SU-DHL-6 (cell line): Measurements from ENCODE around the gene RRBP1.

Experiments used
- EZH2phosphoT487 ChIP-seq: fragments of 200-600 bp; sonication (generic), shearing (Covaris generic); conservative IDR thresholded peaks from 2 replicates; pipeline ENCODE4 v1.6.1; 2018; ENCODE audit warnings: mild to moderate bottlenecking, antibody characterized with exemption, low read length, moderate library complexity, mixed read lengths
- TF ChIP-seq, protein P1 (sequence below): fragments of 200-600 bp; sonication (generic); IDR thresholded peaks from one replicate; pipeline ENCODE4 v1.5.1; 2017; ENCODE audit warnings: antibody characterized with exemption, mild to moderate bottlenecking, low read length, moderate library complexity; ENCODE audit not compliant: insufficient read depth, poor library complexity, severe bottlenecking

DNA sequence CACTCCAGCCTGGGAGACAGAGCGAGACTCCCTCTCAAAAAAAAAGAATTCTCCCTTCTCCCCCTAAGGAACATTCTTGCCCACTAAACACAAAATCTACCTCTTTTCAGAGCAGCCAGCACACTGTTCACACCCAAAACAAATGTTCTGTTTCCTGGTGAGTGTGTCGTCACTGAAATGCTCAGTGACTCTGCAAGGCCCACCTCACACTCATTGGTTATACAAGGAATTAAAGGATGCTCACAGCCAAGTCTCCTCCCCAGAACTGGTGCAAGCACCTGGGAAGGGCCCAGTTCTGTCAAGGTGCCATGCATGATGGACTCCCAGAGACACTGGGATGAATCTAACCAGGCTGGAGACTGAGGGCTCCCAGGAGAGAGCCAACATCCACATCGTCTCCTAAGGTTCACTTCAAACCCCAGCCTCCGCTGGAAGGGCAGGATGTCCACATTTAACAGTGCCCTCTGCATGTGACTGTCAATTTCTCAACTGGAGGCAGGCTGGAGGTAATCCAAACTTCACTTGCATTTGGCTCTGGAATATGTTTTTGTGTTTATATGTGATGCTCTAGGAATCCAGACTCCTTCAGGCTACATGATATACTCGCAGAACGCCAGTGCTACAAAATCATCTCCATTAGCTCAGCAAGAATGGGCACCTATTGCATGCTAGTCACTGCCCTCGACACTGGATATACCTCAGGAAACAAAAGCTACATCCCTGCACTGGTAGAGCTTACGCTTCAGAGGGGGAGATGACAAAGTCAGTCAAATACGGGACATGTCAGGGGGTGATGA is 7.1 kb downstream of the RRBP1 start:
- TF ChIP-seq, protein P1, sequence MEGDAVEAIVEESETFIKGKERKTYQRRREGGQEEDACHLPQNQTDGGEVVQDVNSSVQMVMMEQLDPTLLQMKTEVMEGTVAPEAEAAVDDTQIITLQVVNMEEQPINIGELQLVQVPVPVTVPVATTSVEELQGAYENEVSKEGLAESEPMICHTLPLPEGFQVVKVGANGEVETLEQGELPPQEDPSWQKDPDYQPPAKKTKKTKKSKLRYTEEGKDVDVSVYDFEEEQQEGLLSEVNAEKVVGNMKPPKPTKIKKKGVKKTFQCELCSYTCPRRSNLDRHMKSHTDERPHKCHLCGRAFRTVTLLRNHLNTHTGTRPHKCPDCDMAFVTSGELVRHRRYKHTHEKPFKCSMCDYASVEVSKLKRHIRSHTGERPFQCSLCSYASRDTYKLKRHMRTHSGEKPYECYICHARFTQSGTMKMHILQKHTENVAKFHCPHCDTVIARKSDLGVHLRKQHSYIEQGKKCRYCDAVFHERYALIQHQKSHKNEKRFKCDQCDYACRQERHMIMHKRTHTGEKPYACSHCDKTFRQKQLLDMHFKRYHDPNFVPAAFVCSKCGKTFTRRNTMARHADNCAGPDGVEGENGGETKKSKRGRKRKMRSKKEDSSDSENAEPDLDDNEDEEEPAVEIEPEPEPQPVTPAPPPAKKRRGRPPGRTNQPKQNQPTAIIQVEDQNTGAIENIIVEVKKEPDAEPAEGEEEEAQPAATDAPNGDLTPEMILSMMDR = no peak
- TF ChIP-seq EZH2phosphoT487 = no peak
